Ishikawa (cell line): Measurements from ENCODE around the gene ZNF169.

Source experiments
- CEBPB ChIP-seq: IDR thresholded peaks from 2 replicates; pipeline ENCODE4 v1.6.1; 2012
- CREB1 ChIP-seq: IDR thresholded peaks from 2 replicates; pipeline ENCODE4 v1.6.1; 2012; ENCODE audit warnings: low read depth
- EGR1 ChIP-seq: IDR thresholded peaks from 2 replicates; pipeline ENCODE4 v1.6.1; 2012
- EP300 ChIP-seq: IDR thresholded peaks from 2 replicates; pipeline ENCODE4 v1.6.1; 2012; ENCODE audit warnings: borderline replicate concordance
- FOXM1 ChIP-seq: IDR thresholded peaks from 2 replicates; pipeline ENCODE4 v1.6.1; 2012; ENCODE audit warnings: low read depth, borderline replicate concordance
- NFIC ChIP-seq: IDR thresholded peaks from 2 replicates; pipeline ENCODE4 v1.6.1; 2012
- RAD21 ChIP-seq: IDR thresholded peaks from 2 replicates; pipeline ENCODE4 v1.6.1; 2012; ENCODE audit warnings: low read depth
- TAF1 ChIP-seq: IDR thresholded peaks from 2 replicates; pipeline ENCODE4 v1.6.1; 2012; ENCODE audit warnings: low read depth, mild to moderate bottlenecking
- TCF12 ChIP-seq: IDR thresholded peaks from 2 replicates; pipeline ENCODE4 v1.6.1; 2012; ENCODE audit warnings: low read depth
- TEAD4 ChIP-seq: IDR thresholded peaks from 2 replicates; pipeline ENCODE4 v1.6.1; 2012
- YY1 ChIP-seq: IDR thresholded peaks from 2 replicates; pipeline ENCODE4 v1.6.1; 2012; ENCODE audit warnings: low read depth
- ZBTB7A ChIP-seq: IDR thresholded peaks from 2 replicates; pipeline ENCODE4 v1.6.1; 2012; ENCODE audit warnings: low read depth
- TF ChIP-seq, protein P1 (sequence below): IDR thresholded peaks from 2 replicates; pipeline ENCODE4 v1.6.1; 2012
- TF ChIP-seq, protein P2 (sequence below): IDR thresholded peaks from 2 replicates; pipeline ENCODE4 v1.6.1; 2012
- TF ChIP-seq, protein P3 (sequence below): IDR thresholded peaks from 2 replicates; pipeline ENCODE4 v1.6.1; 2012; ENCODE audit warnings: low read depth, mild to moderate bottlenecking

The ZNF169 gene

DNA sequence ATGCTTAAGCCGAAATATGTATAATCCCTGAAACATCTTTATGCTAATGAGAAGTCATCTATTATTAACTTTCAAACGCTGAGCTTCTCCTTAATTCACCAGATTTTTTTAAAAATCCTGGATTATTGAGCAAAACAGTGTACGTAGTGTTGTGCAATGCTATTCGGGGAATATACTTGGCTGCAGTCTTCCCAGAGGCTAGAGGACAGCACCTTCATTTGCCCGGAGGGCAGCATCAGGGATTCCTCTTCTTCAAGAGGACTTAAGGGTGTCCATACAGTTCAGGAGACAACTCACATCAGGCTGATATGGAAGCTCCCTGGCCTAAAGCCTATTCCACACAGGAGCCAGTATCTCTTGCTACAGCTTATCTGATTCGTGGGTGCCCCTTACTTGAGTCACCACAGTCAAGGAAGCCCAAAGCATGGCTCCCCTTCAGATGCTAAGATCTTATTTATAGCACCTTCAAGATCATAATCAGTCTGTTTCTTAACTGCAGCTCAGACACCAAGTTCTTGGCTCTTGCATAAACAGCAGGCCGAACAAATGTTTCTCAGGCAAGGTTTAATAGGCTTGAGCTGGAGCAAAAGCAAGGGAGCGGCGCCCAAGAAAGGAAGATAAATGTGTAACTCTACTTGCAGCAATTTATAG is 40.0 kb downstream of the ZNF169 start:
- TF ChIP-seq YY1: no peak
- TF ChIP-seq, protein P1, sequence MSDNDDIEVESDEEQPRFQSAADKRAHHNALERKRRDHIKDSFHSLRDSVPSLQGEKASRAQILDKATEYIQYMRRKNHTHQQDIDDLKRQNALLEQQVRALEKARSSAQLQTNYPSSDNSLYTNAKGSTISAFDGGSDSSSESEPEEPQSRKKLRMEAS: no peak
- TF ChIP-seq, protein P2, sequence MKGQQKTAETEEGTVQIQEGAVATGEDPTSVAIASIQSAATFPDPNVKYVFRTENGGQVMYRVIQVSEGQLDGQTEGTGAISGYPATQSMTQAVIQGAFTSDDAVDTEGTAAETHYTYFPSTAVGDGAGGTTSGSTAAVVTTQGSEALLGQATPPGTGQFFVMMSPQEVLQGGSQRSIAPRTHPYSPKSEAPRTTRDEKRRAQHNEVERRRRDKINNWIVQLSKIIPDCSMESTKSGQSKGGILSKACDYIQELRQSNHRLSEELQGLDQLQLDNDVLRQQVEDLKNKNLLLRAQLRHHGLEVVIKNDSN: no peak
- TF ChIP-seq TEAD4: no peak
- TF ChIP-seq TAF1: no peak
- no peak for TF ChIP-seq RAD21
- no peak for TF ChIP-seq EGR1
- no peak for TF ChIP-seq NFIC

DNA sequence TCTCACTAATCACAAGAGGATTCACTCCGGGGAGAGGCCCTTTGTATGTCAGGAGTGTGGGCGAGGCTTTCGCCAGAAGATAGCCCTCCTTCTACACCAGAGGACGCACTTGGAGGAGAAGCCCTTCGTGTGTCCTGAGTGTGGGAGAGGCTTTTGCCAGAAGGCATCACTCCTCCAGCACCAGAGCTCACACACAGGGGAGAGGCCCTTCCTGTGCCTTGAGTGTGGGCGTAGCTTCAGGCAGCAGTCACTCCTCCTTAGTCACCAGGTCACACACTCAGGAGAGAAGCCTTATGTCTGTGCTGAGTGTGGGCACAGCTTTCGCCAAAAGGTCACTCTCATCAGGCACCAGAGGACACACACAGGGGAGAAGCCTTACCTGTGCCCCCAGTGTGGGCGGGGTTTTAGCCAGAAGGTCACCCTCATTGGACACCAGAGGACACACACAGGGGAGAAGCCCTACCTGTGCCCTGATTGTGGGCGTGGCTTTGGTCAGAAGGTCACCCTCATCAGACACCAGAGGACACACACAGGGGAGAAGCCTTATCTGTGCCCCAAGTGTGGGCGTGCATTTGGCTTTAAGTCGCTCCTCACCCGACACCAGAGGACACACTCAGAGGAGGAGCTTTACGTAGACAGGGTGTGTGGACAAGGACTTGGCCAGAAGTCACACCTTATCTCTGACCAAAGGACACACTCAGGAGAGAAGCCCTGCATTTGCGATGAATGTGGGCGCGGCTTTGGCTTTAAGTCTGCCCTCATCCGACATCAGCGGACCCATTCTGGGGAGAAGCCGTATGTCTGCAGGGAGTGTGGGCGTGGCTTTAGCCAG is 41.6 kb downstream of the ZNF169 start:
- TF ChIP-seq, protein P3, sequence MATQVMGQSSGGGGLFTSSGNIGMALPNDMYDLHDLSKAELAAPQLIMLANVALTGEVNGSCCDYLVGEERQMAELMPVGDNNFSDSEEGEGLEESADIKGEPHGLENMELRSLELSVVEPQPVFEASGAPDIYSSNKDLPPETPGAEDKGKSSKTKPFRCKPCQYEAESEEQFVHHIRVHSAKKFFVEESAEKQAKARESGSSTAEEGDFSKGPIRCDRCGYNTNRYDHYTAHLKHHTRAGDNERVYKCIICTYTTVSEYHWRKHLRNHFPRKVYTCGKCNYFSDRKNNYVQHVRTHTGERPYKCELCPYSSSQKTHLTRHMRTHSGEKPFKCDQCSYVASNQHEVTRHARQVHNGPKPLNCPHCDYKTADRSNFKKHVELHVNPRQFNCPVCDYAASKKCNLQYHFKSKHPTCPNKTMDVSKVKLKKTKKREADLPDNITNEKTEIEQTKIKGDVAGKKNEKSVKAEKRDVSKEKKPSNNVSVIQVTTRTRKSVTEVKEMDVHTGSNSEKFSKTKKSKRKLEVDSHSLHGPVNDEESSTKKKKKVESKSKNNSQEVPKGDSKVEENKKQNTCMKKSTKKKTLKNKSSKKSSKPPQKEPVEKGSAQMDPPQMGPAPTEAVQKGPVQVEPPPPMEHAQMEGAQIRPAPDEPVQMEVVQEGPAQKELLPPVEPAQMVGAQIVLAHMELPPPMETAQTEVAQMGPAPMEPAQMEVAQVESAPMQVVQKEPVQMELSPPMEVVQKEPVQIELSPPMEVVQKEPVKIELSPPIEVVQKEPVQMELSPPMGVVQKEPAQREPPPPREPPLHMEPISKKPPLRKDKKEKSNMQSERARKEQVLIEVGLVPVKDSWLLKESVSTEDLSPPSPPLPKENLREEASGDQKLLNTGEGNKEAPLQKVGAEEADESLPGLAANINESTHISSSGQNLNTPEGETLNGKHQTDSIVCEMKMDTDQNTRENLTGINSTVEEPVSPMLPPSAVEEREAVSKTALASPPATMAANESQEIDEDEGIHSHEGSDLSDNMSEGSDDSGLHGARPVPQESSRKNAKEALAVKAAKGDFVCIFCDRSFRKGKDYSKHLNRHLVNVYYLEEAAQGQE: no peak
- TF ChIP-seq, protein P1: no peak
- TF ChIP-seq ZBTB7A: no peak
- TF ChIP-seq TEAD4: no peak
- TF ChIP-seq TCF12: no peak
- TF ChIP-seq RAD21: no peak
- TF ChIP-seq TAF1: no peak

DNA sequence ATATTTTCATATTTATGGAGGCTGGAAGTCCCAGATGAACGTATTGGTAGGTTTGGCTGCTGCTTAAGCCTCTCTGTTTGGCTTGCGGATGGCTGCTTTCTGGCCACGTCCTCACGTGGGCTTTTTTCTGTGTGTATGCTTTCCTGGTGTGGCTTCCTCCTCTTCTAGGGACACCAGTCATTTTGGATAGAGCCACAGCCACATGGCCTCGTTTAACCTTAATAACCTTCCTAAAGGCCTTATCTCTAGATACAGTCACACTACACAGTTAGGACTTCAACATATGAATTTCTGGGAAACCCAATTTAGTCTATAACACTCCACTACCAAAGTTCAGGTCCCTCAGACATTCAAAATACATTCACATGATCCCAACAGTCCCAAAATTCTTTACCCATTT is 42.5 kb downstream of the ZNF169 start:
- no peak for TF ChIP-seq TAF1
- no peak for TF ChIP-seq FOXM1
- TF ChIP-seq CEBPB: no peak
- TF ChIP-seq, protein P1: no peak
- TF ChIP-seq TEAD4: no peak
- no peak for TF ChIP-seq CREB1
- no peak for TF ChIP-seq TCF12
- TF ChIP-seq NFIC: no peak
- TF ChIP-seq EP300: no peak
- TF ChIP-seq YY1: no peak
- TF ChIP-seq, protein P2: no peak
- no peak for TF ChIP-seq ZBTB7A
- TF ChIP-seq, protein P3: no peak
- no peak for TF ChIP-seq EGR1
- TF ChIP-seq RAD21: no peak

DNA sequence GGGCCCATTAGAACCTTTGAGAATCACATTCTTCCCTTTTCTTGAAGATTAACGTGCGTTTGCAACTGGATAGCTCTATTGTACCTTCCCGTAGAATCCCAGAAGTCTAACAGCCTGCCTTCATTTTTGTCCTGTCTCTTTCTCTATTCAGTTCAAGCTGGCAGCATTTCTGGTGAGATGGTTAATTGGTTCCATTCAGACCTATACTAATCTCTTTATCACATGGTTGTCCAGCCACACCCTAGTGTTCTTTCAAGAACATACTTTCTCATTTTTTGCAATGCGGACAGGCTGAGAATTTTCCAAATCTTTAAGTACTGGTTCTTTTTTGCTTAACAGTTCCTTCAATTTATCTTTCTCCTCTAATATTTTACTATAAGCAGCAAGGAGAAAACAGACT is 43.3 kb downstream of the ZNF169 start:
- TF ChIP-seq EP300: no peak
- no peak for TF ChIP-seq TEAD4
- TF ChIP-seq EGR1: no peak
- no peak for TF ChIP-seq CEBPB
- no peak for TF ChIP-seq CREB1
- TF ChIP-seq ZBTB7A: no peak
- TF ChIP-seq, protein P2: no peak
- TF ChIP-seq, protein P3: no peak
- TF ChIP-seq RAD21: no peak
- TF ChIP-seq FOXM1: no peak
- TF ChIP-seq TAF1: no peak
- TF ChIP-seq, protein P1: no peak
- no peak for TF ChIP-seq YY1
- no peak for TF ChIP-seq NFIC
- TF ChIP-seq TCF12: no peak
